OCI-LY7 (cell line): ENCODE data around the gene NTRK1. TPM values are rescaled to one million over a fixed set of nuclear protein-coding genes. Genes with fewer than 3 reads are reported as not detected.

Experiments
- BruUV-seq: library from RNA; stranded (reverse); fragments of 400-500 nt; replicated peaks from 2 replicates; lab custom pipeline; 2021; lab: Mats Ljungman, UMichigan
- CTCF ChIA-PET: fragments of 300-600 bp; sonication (Branson Sonifier 250); formaldehyde crosslinking; loops from one replicate; lab custom pipeline; 2022; ENCODE audit warnings: antibody characterized with exemption; ENCODE audit not compliant: unreplicated experiment; lab: Charles Lee
- POLR2A ChIA-PET: fragments of 300-600 bp; sonication (Branson Sonifier 250); formaldehyde crosslinking; loops from one replicate; lab custom pipeline; 2022; ENCODE audit warnings: antibody characterized with exemption; lab: Charles Lee
- DNase-seq: peaks from one replicate; pipeline ENCODE4 v3.0.0-alpha.2; 2015; ENCODE audit warnings: low spot score
- H2AFZ ChIP-seq: fragments of 200-600 bp; sonication (generic), shearing (Covaris generic); 2 replicates; pipeline ENCODE4 v1.6.1; 2014; ENCODE audit warnings: mild to moderate bottlenecking, antibody characterized with exemption, low read length, moderate library complexity
- H3K27ac ChIP-seq: fragments of 200-600 bp; sonication (generic); 2 replicates; pipeline ENCODE4 v1.5.1; 2014; ENCODE audit warnings: mixed run types, low read depth, mild to moderate bottlenecking, moderate library complexity, low read length, inconsistent platforms; ENCODE audit not compliant: poor library complexity, severe bottlenecking
- H3K36me3 ChIP-seq: fragments of 200-600 bp; sonication (generic); 2 replicates; pipeline ENCODE4 v1.6.1; 2014; ENCODE audit warnings: mild to moderate bottlenecking, antibody characterized with exemption, low read length, moderate library complexity, mixed read lengths; ENCODE audit not compliant: insufficient read depth
- H3K4me1 ChIP-seq: fragments of 200-600 bp; sonication (generic); 2 replicates; pipeline ENCODE4 v1.5.1; 2014; ENCODE audit warnings: mild to moderate bottlenecking, low read length; ENCODE audit not compliant: insufficient read depth, poor library complexity, severe bottlenecking
- H3K4me2 ChIP-seq: fragments of 200-600 bp; sonication (generic); 2 replicates; pipeline ENCODE4 v1.6.1; 2014; ENCODE audit warnings: mild to moderate bottlenecking, low read length
- H3K4me3 ChIP-seq: fragments of 200-600 bp; sonication (generic); 2 replicates; pipeline ENCODE4 v1.5.1; 2014; ENCODE audit warnings: mild to moderate bottlenecking, low read depth, low read length; ENCODE audit not compliant: poor library complexity, severe bottlenecking
- H3K79me2 ChIP-seq: fragments of 200-600 bp; sonication (generic); 2 replicates; pipeline ENCODE4 v1.6.1; 2016; ENCODE audit warnings: low read depth, mild to moderate bottlenecking, low read length, moderate library complexity, mixed read lengths; ENCODE audit not compliant: insufficient read depth
- H3K9me2 ChIP-seq: fragments of 200-600 bp; sonication (generic); 2 replicates; pipeline ENCODE4 v1.6.1; 2016; ENCODE audit warnings: mild to moderate bottlenecking, low read length, mixed read lengths; ENCODE audit not compliant: insufficient read depth
- H3K9me3 ChIP-seq: fragments of 200-600 bp; sonication (generic); 2 replicates; pipeline ENCODE4 v1.6.1; 2014; ENCODE audit warnings: mild to moderate bottlenecking, mixed run types, low read length, mixed read lengths
- H4K20me1 ChIP-seq: fragments of 200-600 bp; sonication (generic); 2 replicates; pipeline ENCODE4 v1.6.1; 2014; ENCODE audit warnings: mild to moderate bottlenecking, antibody characterized with exemption, low read length, moderate library complexity, mixed read lengths; ENCODE audit not compliant: insufficient read depth
- EZH2phosphoT487 ChIP-seq: fragments of 200-600 bp; sonication (generic); IDR thresholded peaks from 2 replicates; pipeline ENCODE4 v1.6.1; 2018; ENCODE audit warnings: low read depth, borderline replicate concordance, mild to moderate bottlenecking, mixed run types, antibody characterized with exemption, low read length, moderate library complexity, mixed read lengths
- intact Hi-C: fragments of 100-400 bp; cut with micrococcal nuclease; formaldehyde crosslinking; loops from one replicate; pipeline ENCODE4 v1.10.0; 2022; ENCODE audit not compliant: unreplicated experiment
- total RNA-seq, 2 experiments: library from RNA; depleted of rRNA in 1 of 2; stranded (reverse); fragments of >200 nt in 1 of 2; shearing (Covaris generic) in 1 of 2; gene quantifications; 2 replicates each; pipeline ENCODE4 v1.2.3, GENCODE V29; 2014 to 2022
- TF ChIP-seq, protein P1 (sequence below): fragments of 200-600 bp; sonication (generic); conservative IDR thresholded peaks from 2 replicates; pipeline ENCODE4 v1.5.1; 2014; ENCODE audit warnings: mild to moderate bottlenecking, antibody characterized with exemption, low read length, moderate library complexity, mixed read lengths

The NTRK1 gene
- total RNA-seq, 2 experiments from 2014 or later: not detected

DNA sequence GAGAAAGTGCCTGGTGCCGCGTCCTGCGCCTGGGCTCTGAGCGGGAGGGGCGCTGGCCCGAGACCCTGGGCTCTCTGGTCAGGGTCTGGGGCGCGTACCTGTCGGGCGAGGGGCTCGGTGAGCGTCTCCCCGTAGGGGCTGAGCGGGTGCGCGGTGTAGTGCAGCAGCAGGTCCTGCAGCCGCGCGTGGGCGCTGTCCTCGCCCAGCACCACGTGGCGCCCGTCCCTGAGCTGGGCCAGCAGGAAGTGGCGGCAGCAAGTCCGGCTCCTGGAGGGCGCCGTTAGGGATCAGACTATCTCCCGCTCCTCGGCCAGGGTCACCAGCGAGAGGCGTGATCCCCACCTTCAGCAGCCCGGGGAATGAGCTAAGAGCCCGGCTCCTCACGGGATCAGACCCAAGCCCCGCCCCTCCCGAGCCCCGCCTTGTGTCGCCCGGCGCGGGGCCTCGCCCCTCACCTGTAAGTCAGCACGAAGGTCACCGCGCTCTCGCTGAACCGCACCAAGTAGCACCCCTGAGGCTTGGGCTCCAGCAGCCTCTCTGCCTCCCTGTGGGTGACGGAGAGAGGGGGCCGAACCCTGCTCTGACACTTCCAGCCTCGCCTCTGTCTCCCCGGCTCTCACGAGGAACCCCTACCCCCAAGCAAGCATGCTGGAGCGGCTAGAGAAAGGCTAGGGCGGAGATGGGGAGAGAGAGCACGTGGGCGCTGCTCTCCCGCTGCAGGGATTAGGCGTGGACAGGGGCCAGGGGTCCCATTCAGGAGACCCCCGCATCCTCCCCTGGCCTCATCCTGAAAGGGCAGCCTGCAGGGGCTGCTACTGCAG is 46.7 kb upstream of the NTRK1 start:
- Histone ChIP-seq H3K36me3 (no peaks in the 10 kb centered on the region), H3K9me2 (no peaks in the 10 kb centered on the region), H3K27ac (no peak overlapping the region), H4K20me1 (no peaks in the 10 kb centered on the region), H2AFZ (peak overlapping the region; percentile 83), H3K79me2 (no peaks in the 10 kb centered on the region), H3K4me2 (peak overlapping the region; percentile 68), H3K9me3 (no peaks in the 10 kb centered on the region), H3K4me3 (peak overlapping the region; percentile 58), H3K4me1 (peaks cover 27% of the 10 kb centered on the region)
- ChIA-PET POLR2A (no interaction called here), CTCF (interaction anchor here (1.1 kb wide), 1 partner anchor 17 kb away, joined by 3 read pairs; no protein-coding TSS in a partner anchor)
- no peak for TF ChIP-seq EZH2phosphoT487
- TF ChIP-seq, protein P1, sequence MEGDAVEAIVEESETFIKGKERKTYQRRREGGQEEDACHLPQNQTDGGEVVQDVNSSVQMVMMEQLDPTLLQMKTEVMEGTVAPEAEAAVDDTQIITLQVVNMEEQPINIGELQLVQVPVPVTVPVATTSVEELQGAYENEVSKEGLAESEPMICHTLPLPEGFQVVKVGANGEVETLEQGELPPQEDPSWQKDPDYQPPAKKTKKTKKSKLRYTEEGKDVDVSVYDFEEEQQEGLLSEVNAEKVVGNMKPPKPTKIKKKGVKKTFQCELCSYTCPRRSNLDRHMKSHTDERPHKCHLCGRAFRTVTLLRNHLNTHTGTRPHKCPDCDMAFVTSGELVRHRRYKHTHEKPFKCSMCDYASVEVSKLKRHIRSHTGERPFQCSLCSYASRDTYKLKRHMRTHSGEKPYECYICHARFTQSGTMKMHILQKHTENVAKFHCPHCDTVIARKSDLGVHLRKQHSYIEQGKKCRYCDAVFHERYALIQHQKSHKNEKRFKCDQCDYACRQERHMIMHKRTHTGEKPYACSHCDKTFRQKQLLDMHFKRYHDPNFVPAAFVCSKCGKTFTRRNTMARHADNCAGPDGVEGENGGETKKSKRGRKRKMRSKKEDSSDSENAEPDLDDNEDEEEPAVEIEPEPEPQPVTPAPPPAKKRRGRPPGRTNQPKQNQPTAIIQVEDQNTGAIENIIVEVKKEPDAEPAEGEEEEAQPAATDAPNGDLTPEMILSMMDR: peak; percentile 71
- peak; percentile 61 for DNase-seq
- intact Hi-C loops: no loop called here
- no TSS peak for BruUV-seq

DNA sequence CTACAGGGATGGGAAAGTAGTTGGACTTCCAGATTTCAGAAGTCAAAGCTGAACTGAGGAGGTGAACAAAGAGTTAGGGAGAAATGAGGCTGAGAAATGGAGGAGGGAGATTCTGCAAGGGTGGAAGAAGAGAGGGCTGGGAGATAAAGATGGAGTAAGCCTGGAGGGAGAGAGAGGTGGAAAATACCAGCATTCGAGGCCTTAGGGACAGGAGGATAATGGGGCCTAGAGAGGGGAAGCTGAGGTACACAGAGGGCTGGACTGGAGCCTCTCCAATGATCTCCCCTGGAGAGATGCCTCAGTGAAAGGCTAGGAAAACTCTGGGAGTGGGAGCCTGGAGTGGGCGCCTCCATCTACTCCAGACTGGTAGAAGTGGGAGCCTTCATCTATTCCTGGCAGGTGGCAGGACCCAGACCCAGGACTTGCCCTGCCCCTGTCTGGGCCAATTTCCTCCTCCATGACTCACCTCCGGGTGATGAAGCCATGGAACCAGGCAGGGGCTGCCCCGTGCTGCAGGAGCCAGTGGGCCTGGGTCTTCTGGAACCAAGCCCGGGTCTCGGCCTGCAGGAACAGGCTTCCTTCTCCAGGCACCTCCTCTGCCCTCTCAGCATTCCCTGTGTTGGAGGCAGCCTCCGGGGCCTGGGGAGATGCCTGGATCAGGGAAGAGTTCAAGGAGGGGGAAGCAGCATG is 45.9 kb upstream of the NTRK1 start:
- Histone ChIP-seq H3K4me2 (peak overlapping the region; percentile 68), H2AFZ (peak overlapping the region; percentile 83; the same call in 1 of the 2 replicates)

More for the DNA sequence above, 45.9 kb upstream of the NTRK1 start:
- no peak for TF ChIP-seq EZH2phosphoT487
- TF ChIP-seq, protein P1: no peak
- Histone ChIP-seq H3K9me3 (no peaks in the 10 kb centered on the region), H3K9me2 (no peaks in the 10 kb centered on the region), H3K4me3 (peak overlapping the region; percentile 58), H3K27ac (no peak overlapping the region), H4K20me1 (no peaks in the 10 kb centered on the region), H3K79me2 (no peaks in the 10 kb centered on the region), H3K36me3 (no peaks in the 10 kb centered on the region), H3K4me1 (peaks cover 27% of the 10 kb centered on the region)
- ChIA-PET CTCF (no interaction called here), POLR2A (no interaction called here)
- no peak for DNase-seq
- BruUV-seq: no TSS peak
- intact Hi-C loops: no loop called here
